H1 (cell line): Measurements from ENCODE around the gene SHISA6. TPM values are rescaled to one million over a fixed set of nuclear protein-coding genes. Genes with fewer than 3 reads are reported as not detected.

Source experiments
- EGR1 ChIP-seq: IDR thresholded peaks from 2 replicates; pipeline ENCODE4 v1.6.1; 2011; ENCODE audit warnings: low read depth, low read length, borderline replicate concordance
- MAFK ChIP-seq: IDR thresholded peaks from 2 replicates; pipeline ENCODE4 v1.6.1; 2012; ENCODE audit warnings: low read depth, mild to moderate bottlenecking, improper control_type of control experiment, low read length
- SAP30 ChIP-seq: fragments of 300-600 bp; sonication (generic); IDR thresholded peaks from 2 replicates; pipeline ENCODE4 v1.7.1; 2012; ENCODE audit warnings: low read length, moderate library complexity, mild to moderate bottlenecking, inconsistent platforms; ENCODE audit not compliant: insufficient read depth, insufficient replicate concordance
- SP1 ChIP-seq: IDR thresholded peaks from 2 replicates; pipeline ENCODE4 v1.6.1; 2011; ENCODE audit warnings: low read depth, low read length
- SRF ChIP-seq: IDR thresholded peaks from 2 replicates; pipeline ENCODE4 v1.6.1; 2011; ENCODE audit warnings: mild to moderate bottlenecking, low read depth, low read length, moderate library complexity
- TAF7 ChIP-seq: optimal IDR thresholded peaks from 2 replicates; pipeline ENCODE3; 2011; ENCODE audit warnings: low read depth, mild to moderate bottlenecking, inconsistent platforms, low read length, moderate library complexity, borderline replicate concordance
- polyA plus RNA-seq, 7 experiments: library from polyadenylated mRNA; depleted of rRNA in 3 of 7; stranded (reverse) in 5 of 7; unstranded in 2 of 7; fragments of >200 nt in 5 of 7; fragments of 200-250 nt in 2 of 7; gene quantifications; 1 replicate in 5 of 7; 2 replicates in 1 of 7; 4 replicates in 1 of 7; pipeline versions ENCODE4 v1.2.1 to v1.2.3, GENCODE V29; 2011 to 2013; ENCODE audit warnings: missing spikeins in 2 of 7, mixed read lengths in 2 of 7
- total RNA-seq: library from RNA; stranded (reverse); fragmentation: NEBNext Ultra II Directional; extraction: Animal tissue kit (Norgen Biotek cat#: 25700); gene quantifications from 2 replicates; pipeline ENCODE4 v1.2.1, GENCODE V29; 2021

SHISA6 gene
- total and polyA plus RNA-seq, 2 of the 8 experiments (the other 6 are each of a cell fraction or from before 2014, with no cell fraction given): 2.9 to 4.8 TPM

DNA sequence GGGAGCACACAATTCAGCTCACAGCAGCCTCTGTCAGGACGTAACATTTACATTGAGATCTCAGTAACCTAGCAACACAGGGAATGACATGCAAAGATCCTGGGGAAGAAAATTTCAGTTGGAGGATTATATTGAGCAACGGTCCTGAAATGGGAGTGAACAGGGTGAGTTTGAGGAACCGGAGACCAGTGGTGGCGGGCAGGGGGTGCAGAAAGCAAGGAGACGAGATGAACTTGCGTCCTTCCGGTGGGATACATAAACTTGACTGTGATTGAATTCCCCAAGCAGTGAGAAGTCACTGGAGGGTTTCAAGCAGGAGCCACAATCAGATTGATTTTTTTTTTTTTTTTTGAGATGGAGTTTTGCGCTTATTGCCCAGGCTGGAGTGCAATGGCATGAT lies 51.5 kb downstream of the SHISA6 start (continued):
- TF ChIP-seq MAFK (no peak), SAP30 (no peak), SRF (no peak), TAF7 (no peak), EGR1 (no peak), SP1 (no peak)
